ENCODE data around the gene SPECC1.

GRCh38 chr17:20205609-20206008 lies 196.4 kb downstream of the SPECC1 start:
- no peak for TF ChIP-seq EZH2 (IDR thresholded peaks at IDR 0.05; ENCODE audit: low read length, missing control alignments)
- TF ChIP-seq CTCF (conservative IDR thresholded peaks at IDR 0.05 in 1 of 2, IDR thresholded peaks at IDR 0.05 in 1 of 2; ENCODE audit: low read depth in 1 of 2, low read length in 2 of 2) = no peak

Measured in fibroblast of lung (primary cell).